ENCODE results near the gene S100A10.

- TF ChIP-seq SP1 (CRISPR knock-in tag; conservative IDR thresholded peaks at IDR 0.05) (no peak), MAX (CRISPR knock-in tag; IDR thresholded peaks at IDR 0.05) (no peak), E2F4 (CRISPR knock-in tag; IDR thresholded peaks at IDR 0.05; ENCODE audit: borderline replicate concordance, low read depth) (no peak), NFYB (CRISPR knock-in tag; conservative IDR thresholded peaks at IDR 0.05; ENCODE audit: low read depth) (no peak), ELF4 (CRISPR knock-in tag; IDR thresholded peaks at IDR 0.05; ENCODE audit: low read depth) (no peak), RELA (CRISPR knock-in tag; IDR thresholded peaks at IDR 0.05; ENCODE audit: borderline replicate concordance) (no peak), ATF2 (CRISPR knock-in tag; IDR thresholded peaks at IDR 0.05; ENCODE audit: borderline replicate concordance, low read depth) (no peak), CTCF (IDR thresholded peaks at IDR 0.05) (no peak), JUN (CRISPR knock-in tag; IDR thresholded peaks at IDR 0.05) (no peak), NFATC4 (CRISPR knock-in tag; IDR thresholded peaks at IDR 0.05) (no peak), HMGXB4 (CRISPR knock-in tag; IDR thresholded peaks at IDR 0.05) (no peak), AFF4 (CRISPR knock-in tag; IDR thresholded peaks at IDR 0.05; ENCODE audit: borderline replicate concordance) (no peak)
Observed at GRCh38 chr1:151998611-151999362, 5.1 kb upstream of the S100A10 start.

Data from WTC11 (cell line).